K562 (cell line): ENCODE measurements around the gene PPP1R14B. TPM values are rescaled to one million over a fixed set of nuclear protein-coding genes. Genes with fewer than 3 reads are reported as not detected.
A peak's percentile ranks its signal among the peaks of the same experiment; 100 is the strongest.

Experiments used
- ATF3 ChIP-seq, 2 experiments: fragments of 450-650 bp in 1 of 2; sonication (generic) in 1 of 2; formaldehyde crosslinking in 1 of 2; IDR thresholded peaks in 1 of 2; conservative IDR thresholded peaks in 1 of 2; 2 replicates each; pipeline versions ENCODE4 v1.6.1 to v1.8.1; 2016 to 2023; ENCODE audit warnings: mild to moderate bottlenecking in 2 of 2, moderate library complexity in 2 of 2, inconsistent platforms in 1 of 2, missing genetic modification reagents in 1 of 2
- CBFA2T2 ChIP-seq: fragments of 450-650 bp; conservative IDR thresholded peaks from 2 replicates; pipeline ENCODE4 v1.6.1; 2017; ENCODE audit warnings: mild to moderate bottlenecking
- COPS2 ChIP-seq: fragments of 450-650 bp; conservative IDR thresholded peaks from 2 replicates; pipeline ENCODE4 v1.6.1; 2016; ENCODE audit warnings: mild to moderate bottlenecking, moderate library complexity
- FOXJ3 ChIP-seq: sonication (generic); formaldehyde crosslinking; IDR thresholded peaks from 2 replicates; pipeline ENCODE4 v1.4.0; 2020; ENCODE audit warnings: mild to moderate bottlenecking, missing genetic modification reagents
- FOXP4 ChIP-seq: sonication (generic); formaldehyde crosslinking; IDR thresholded peaks from 2 replicates; pipeline ENCODE4 v1.8.0; 2022; ENCODE audit warnings: mild to moderate bottlenecking, missing genetic modification reagents, borderline replicate concordance
- GABPB1 ChIP-seq: sonication (generic); formaldehyde crosslinking; IDR thresholded peaks from 2 replicates; pipeline ENCODE4 v1.8.0; 2022; ENCODE audit warnings: mild to moderate bottlenecking, missing genetic modification reagents
- HOXB6 ChIP-seq: fragments of 250-450 bp; sonication (Bioruptor Pico); IDR thresholded peaks from 2 replicates; pipeline ENCODE4 v1.5.1; 2022; ENCODE audit warnings: mild to moderate bottlenecking, borderline replicate concordance
- IFI16 ChIP-seq: fragments of 250-450 bp; sonication (Bioruptor Pico); IDR thresholded peaks from 2 replicates; pipeline ENCODE4 v2.1.2; 2022; ENCODE audit warnings: mild to moderate bottlenecking, inconsistent platforms
- NFXL1 ChIP-seq: fragments of 450-650 bp; formaldehyde crosslinking; IDR thresholded peaks from 2 replicates; pipeline ENCODE4 v1.4.0; 2021; ENCODE audit warnings: mild to moderate bottlenecking
- NR3C1 ChIP-seq: sonication (generic); formaldehyde crosslinking; IDR thresholded peaks from 2 replicates; pipeline ENCODE4 v1.8.1; 2022; ENCODE audit warnings: missing genetic modification reagents
- SIN3B ChIP-seq: fragments of 450-650 bp; IDR thresholded peaks from 2 replicates; pipeline ENCODE4 v1.6.1; 2017; ENCODE audit warnings: low read depth, mild to moderate bottlenecking, moderate library complexity
- SREBF2 ChIP-seq: sonication (generic); formaldehyde crosslinking; IDR thresholded peaks from 2 replicates; pipeline ENCODE4 v1.4.0; 2020; ENCODE audit warnings: mild to moderate bottlenecking, missing genetic modification reagents
- TFE3 ChIP-seq: fragments of 450-650 bp; formaldehyde crosslinking; IDR thresholded peaks from 2 replicates; pipeline ENCODE4 v1.4.0; 2020; ENCODE audit warnings: mild to moderate bottlenecking, mixed read lengths
- ZBTB7A ChIP-seq: IDR thresholded peaks from 2 replicates; pipeline ENCODE4 v1.6.1; 2011; ENCODE audit warnings: low read depth, mild to moderate bottlenecking, low read length, moderate library complexity, borderline replicate concordance; ENCODE audit not compliant: control insufficient read depth
- ZNF707 ChIP-seq: fragments of 250-450 bp; sonication (Bioruptor Pico); conservative IDR thresholded peaks from 2 replicates; pipeline ENCODE4 v1.8.0; 2022; ENCODE audit warnings: inconsistent platforms, mild to moderate bottlenecking, moderate library complexity
- polyA plus RNA-seq, 8 experiments: library from polyadenylated mRNA; depleted of rRNA in 4 of 8; stranded (reverse) in 5 of 8; unstranded in 3 of 8; fragments of >200 nt; fragmentation: Nextera tagmentation in 2 of 8; fragmentation: Illumina TruSeq in 1 of 8; extraction: Ambion mirVana in 2 of 8; extraction: Trizol in 1 of 8; gene quantifications; 2 replicates each; pipeline versions ENCODE4 v1.2.1 to v1.2.3, GENCODE V29; 2011 to 2014; ENCODE audit warnings: inconsistent platforms in 1 of 8, missing spikeins in 1 of 8
- total RNA-seq, 7 experiments: library from RNA; depleted of rRNA in 6 of 7; stranded (reverse); fragments of >200 nt in 6 of 7; fragmentation: Illumina TruSeq in 2 of 7; extraction: Trizol in 2 of 7; gene quantifications; 2 replicates each; pipeline versions ENCODE4 v1.2.1 to v1.2.3, GENCODE V29; 2011 to 2021; ENCODE audit warnings: low replicate concordance in 1 of 7
- TF ChIP-seq, protein P1 (sequence below): fragments of 450-650 bp; IDR thresholded peaks from 2 replicates; pipeline ENCODE4 v1.6.1; 2016; ENCODE audit warnings: antibody characterized with exemption
- TF ChIP-seq, protein P2 (sequence below): fragments of 450-650 bp; formaldehyde crosslinking; IDR thresholded peaks from 2 replicates; pipeline ENCODE4 v1.4.0; 2020; ENCODE audit warnings: mild to moderate bottlenecking
- TF ChIP-seq, protein P3 (sequence below): fragments of 450-650 bp; IDR thresholded peaks from 2 replicates; pipeline ENCODE4 v1.7.0; 2016; ENCODE audit warnings: borderline replicate concordance

Gene PPP1R14B
- total and polyA plus RNA-seq, 9 of the 15 experiments (the other 6 are each of a cell fraction or from before 2014, with no cell fraction given): 7.7 to 566 (median 212) TPM

GRCh38 chr11:64245797-64246620 is 734 bp downstream of the PPP1R14B start (continued):
- TF ChIP-seq FOXJ3 (CRISPR knock-in tag) (no peak), NR3C1 (CRISPR knock-in tag) (no peak), SIN3B (no peak), ZNF707 (CRISPR knock-in tag) (no peak), SREBF2 (CRISPR knock-in tag) (no peak), ZBTB7A (peak; percentile 82; the same call in 1 of the 2 replicates), GABPB1 (CRISPR knock-in tag) (peak; percentile 55; the same call in 1 of the 2 replicates), ATF3 (IDR thresholded peaks at IDR 0.05) (peak; percentile 86), ATF3 (CRISPR knock-in tag; conservative IDR thresholded peaks at IDR 0.05) (no peak), IFI16 (CRISPR knock-in tag) (no peak), HOXB6 (no peak), NFXL1 (CRISPR knock-in tag) (no peak), FOXP4 (CRISPR knock-in tag) (no peak), CBFA2T2 (no peak), TFE3 (CRISPR knock-in tag) (no peak), COPS2 (no peak)
- TF ChIP-seq, protein P1, sequence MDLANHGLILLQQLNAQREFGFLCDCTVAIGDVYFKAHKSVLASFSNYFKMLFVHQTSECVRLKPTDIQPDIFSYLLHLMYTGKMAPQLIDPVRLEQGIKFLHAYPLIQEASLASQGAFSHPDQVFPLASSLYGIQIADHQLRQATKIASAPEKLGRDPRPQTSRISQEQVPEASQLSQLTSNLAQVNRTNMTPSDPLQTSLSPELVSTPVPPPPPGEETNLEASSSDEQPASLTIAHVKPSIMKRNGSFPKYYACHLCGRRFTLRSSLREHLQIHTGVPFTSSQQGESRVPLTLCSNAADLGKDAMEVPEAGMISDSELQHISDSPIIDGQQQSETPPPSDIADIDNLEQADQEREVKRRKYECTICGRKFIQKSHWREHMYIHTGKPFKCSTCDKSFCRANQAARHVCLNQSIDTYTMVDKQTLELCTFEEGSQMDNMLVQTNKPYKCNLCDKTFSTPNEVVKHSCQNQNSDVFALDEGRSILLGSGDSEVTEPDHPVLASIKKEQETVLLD: 0 out of 2 replicates have a peak, but pooled peaks have one; percentile 27
- TF ChIP-seq, protein P2, sequence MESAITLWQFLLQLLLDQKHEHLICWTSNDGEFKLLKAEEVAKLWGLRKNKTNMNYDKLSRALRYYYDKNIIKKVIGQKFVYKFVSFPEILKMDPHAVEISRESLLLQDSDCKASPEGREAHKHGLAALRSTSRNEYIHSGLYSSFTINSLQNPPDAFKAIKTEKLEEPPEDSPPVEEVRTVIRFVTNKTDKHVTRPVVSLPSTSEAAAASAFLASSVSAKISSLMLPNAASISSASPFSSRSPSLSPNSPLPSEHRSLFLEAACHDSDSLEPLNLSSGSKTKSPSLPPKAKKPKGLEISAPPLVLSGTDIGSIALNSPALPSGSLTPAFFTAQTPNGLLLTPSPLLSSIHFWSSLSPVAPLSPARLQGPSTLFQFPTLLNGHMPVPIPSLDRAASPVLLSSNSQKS (CRISPR knock-in tag): no peak
- TF ChIP-seq, protein P3, sequence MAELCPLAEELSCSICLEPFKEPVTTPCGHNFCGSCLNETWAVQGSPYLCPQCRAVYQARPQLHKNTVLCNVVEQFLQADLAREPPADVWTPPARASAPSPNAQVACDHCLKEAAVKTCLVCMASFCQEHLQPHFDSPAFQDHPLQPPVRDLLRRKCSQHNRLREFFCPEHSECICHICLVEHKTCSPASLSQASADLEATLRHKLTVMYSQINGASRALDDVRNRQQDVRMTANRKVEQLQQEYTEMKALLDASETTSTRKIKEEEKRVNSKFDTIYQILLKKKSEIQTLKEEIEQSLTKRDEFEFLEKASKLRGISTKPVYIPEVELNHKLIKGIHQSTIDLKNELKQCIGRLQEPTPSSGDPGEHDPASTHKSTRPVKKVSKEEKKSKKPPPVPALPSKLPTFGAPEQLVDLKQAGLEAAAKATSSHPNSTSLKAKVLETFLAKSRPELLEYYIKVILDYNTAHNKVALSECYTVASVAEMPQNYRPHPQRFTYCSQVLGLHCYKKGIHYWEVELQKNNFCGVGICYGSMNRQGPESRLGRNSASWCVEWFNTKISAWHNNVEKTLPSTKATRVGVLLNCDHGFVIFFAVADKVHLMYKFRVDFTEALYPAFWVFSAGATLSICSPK: no peak
